ENCODE data around the gene CNTN5. TPM values are rescaled to one million over a fixed set of nuclear protein-coding genes. Genes with fewer than 3 reads are reported as not detected.

The CNTN5 gene
- polyA plus RNA-seq, 3 donors: 0.10 TPM; not detected in 2

DNA sequence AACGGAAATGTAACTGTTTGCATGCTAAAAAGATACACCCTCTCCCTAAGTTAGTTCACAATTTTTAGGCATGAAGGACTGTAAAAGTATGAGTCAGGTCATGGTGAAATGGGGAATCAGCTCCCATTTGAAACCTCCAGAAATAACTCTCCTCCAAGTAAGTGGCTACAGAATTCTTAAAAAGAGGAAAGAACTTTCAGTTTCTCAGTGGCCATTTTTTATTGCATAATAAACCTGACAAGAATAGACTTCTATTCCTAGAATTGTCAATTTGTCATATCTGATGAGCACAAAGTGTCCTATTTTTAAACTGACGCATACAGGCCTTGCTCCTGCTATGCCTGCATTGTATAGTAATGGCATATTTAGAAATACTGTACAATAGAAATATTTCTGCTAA lies 612.2 kb downstream of the CNTN5 start:
- WGBS, 3 donors: 62 to 71% (median 68%) methylated on average over 2 of the region's 2 CpGs

GRCh38 chr11:99634581-99634980 lies 613.8 kb downstream of the CNTN5 start:
- H3K27ac ChIP-seq (ENCODE audit: low read depth, low read length): no peak overlapping the region
- WGBS, 3 donors: 52 to 76% (median 68%) methylated on average over 4 of the region's 4 CpGs

More for the DNA sequence above, 612.2 kb downstream of the CNTN5 start:
- H3K27ac ChIP-seq (ENCODE audit: low read depth, low read length): no peak overlapping the region

DNA sequence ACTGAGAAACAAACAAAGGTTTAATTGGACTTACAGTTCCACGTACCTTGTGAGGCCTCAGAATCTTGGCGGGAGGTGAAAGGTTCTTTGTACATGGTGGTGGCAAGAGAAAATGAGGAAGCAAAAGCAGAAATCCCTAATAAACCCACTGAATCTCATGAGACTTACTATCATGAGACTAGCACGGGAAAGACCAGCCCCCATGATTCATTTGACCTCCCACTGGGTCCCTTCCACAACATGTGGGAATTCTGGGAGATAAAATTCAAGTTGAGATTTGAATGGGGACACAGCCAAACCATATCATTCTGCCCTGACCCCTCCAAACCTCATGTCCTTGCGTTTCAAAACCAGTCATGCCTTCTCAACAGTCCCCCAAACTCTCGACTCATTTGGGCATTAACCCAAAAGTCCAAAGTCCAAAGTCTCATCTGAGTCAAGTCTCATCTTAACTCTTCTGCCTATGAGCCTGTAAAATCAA lies 617.4 kb downstream of the CNTN5 start:
- 51 to 62% (median 59%) methylated on average over 5 of the region's 5 CpGs for WGBS, 3 donors
- H3K27ac ChIP-seq (ENCODE audit: low read depth, low read length): no peak overlapping the region

- H3K27ac ChIP-seq (ENCODE audit: low read depth, low read length): no peak overlapping the region
Observed at GRCh38 chr11:99640671-99641070, 619.9 kb downstream of the CNTN5 start.

- no peak overlapping the region for H3K27ac ChIP-seq (ENCODE audit: low read depth, low read length)
- WGBS, 3 donors: 24 to 89% (median 86%) methylated on average over 2 of the region's 2 CpGs
Observed at GRCh38 chr11:99645934-99646333, 625.2 kb downstream of the CNTN5 start.

GRCh38 chr11:99670067-99670676 lies 649.4 kb downstream of the CNTN5 start:
- 36 to 63% (median 47%) methylated on average over 2 of the region's 2 CpGs for WGBS, 3 donors
- H3K27ac ChIP-seq (ENCODE audit: low read depth, low read length): no peak overlapping the region

DNA sequence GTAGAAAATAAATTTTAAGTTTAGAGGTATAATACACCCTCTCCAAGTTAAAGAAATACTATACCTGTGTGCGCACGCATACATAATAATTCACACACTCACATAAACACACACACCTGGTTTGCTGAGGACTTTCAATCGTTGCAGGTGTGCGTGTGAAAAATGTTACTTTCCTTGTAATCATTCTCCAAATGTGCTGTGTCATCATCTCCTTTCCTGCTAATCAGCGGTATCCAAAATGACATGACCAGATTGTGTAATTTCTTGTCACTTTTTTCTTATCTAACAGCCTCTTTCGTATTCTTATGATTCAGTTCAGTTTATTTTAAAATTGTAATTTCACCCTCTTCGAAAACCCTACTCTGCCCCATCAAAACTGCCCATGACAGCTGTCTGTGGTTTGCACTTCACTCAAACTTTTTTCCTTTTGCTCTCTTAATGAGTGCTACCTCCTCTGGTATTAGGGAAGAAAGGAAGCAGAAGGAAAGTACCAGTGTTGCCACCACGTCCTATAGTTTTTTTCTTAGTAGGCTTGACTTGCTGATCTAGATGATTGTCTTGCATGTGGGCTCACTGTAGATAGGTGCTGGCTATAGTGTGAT lies 651.2 kb downstream of the CNTN5 start:
- H3K27ac ChIP-seq (ENCODE audit: low read depth, low read length): no peak overlapping the region
- WGBS, 3 donors: 57 to 78% (median 74%) methylated on average over 8 of the region's 8 CpGs

DNA sequence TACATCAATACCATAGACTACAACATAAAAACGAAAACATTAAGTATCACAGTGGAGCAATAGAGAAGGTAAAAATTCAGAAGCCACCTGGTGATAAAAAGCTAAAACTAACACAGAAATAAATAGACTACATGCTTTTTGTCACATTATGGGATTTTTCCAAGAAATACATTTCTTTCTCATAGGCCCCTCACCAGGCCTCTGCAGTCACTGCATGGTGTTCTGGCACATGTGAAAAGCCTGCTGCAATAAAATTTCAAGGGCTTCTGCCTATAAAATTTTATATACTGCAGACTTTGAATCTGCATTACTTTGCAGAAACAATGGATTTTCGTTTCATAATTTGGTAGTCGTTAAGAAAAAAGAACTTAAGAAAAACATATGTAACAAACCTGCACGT lies 655.5 kb downstream of the CNTN5 start:
- 50 to 69% (median 60%) methylated on average over 4 of the region's 4 CpGs for WGBS, 3 donors

GRCh38 chr11:99682171-99682570 lies 661.4 kb downstream of the CNTN5 start:
- 64 to 77% (median 73%) methylated on average over 1 of the region's 1 CpG for WGBS, 3 donors
- no peak overlapping the region for H3K27ac ChIP-seq (ENCODE audit: low read depth, low read length)

More for the DNA sequence above, 655.5 kb downstream of the CNTN5 start:
- H3K27ac ChIP-seq (ENCODE audit: low read depth, low read length): no peak overlapping the region

DNA sequence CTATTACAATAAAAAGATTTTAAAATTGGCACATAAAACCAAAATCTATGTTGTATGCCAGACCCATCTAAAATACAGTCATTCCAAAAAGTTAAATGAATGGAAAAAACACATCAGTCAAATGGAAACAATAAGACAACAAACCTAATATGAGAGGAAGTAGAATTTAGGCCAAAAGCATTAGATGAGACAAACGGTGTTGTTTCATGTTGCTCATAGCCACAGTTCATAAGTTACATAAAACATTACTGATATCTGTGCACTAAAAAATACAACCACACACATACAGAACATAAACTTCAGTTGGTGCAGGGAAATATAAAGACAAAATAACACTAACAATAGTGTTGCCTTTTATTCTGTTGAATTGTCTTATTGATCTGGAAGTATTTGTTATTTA lies 661.9 kb downstream of the CNTN5 start:
- H3K27ac ChIP-seq (ENCODE audit: low read depth, low read length): no peak overlapping the region
- 59 to 65% (median 59%) methylated on average over 1 of the region's 1 CpG for WGBS, 3 donors

GRCh38 chr11:99683933-99684332 lies 663.2 kb downstream of the CNTN5 start:
- H3K27ac ChIP-seq (ENCODE audit: low read depth, low read length): no peak overlapping the region
- 82 to 87% (median 83%) methylated on average over 3 of the region's 3 CpGs for WGBS, 3 donors

DNA sequence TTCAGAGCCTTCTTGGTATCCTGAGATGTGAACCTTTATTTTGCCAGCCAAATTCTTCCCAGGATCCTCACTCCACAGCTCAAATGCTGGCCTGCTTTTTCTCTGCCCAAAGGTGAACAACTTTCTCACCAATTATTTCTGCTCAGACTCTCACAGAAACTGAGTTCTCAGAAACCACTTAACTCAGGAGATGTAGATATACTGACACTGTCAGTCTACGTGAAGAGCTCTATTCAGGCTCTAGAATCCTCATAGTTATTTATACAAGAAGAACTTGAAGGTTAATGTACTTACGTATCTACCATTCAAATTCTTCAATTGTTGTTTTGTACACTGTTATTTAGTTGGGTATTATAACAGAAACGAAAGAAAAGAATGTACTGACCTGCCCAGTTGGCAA lies 666.1 kb downstream of the CNTN5 start:
- 72 to 76% (median 74%) methylated on average over 3 of the region's 3 CpGs for WGBS, 3 donors
- H3K27ac ChIP-seq (ENCODE audit: low read depth, low read length): no peak overlapping the region

- H3K27ac ChIP-seq (ENCODE audit: low read depth, low read length): no peak overlapping the region
Observed at GRCh38 chr11:99687320-99687719, 666.6 kb downstream of the CNTN5 start.

- 25 to 53% (median 51%) methylated on average over 6 of the region's 6 CpGs for WGBS, 3 donors
- no peak overlapping the region for H3K27ac ChIP-seq (ENCODE audit: low read depth, low read length)
Observed at GRCh38 chr11:99693941-99694492, 673.3 kb downstream of the CNTN5 start.

DNA sequence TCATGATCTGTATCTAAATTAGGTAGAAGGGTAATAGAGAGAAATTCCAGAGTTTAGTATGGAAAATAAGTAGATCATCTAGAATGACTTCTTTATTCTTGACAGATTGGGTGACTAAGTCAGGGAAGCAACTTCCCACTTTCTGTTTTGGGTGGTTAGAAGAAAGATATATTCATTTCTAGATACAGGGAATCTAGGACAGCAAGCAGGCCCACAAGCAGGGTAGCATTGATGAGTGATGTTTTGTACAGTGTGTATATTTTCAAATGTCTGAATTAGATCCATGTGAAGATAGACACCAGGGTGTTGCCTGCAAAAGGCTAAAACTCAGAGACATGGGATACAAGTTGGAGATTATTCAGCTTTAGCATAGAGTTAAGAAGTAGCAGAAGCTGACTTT lies 674.4 kb downstream of the CNTN5 start:
- no peak overlapping the region for H3K27ac ChIP-seq (ENCODE audit: low read depth, low read length)

DNA sequence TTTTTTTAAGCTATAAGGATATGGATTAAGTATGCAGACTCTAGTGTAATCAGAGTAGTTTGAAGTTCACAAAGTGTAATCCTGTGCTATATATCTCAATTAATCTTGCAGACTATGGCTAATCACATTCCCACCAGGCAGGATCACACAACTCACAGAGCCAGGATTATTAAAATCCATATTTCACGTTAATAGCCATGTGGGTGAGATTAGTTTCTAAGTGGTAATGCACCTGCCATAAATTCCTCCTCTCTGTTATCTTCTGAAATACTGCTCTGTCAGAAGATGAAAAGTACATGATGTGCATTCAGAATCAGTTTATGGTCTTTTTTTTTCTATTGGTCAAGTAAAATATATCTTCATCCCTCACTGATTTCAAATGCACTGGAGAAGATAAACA lies 686.1 kb downstream of the CNTN5 start:
- H3K27ac ChIP-seq (ENCODE audit: low read depth, low read length): no peak overlapping the region
- 33 to 73% (median 55%) methylated on average over 1 of the region's 1 CpG for WGBS, 3 donors

GRCh38 chr11:99708928-99709672 lies 688.4 kb downstream of the CNTN5 start:
- H3K27ac ChIP-seq (ENCODE audit: low read depth, low read length): no peak overlapping the region
- WGBS, 3 donors: 55 to 73% (median 66%) methylated on average over 3 of the region's 3 CpGs

GRCh38 chr11:99716302-99716701 lies 695.6 kb downstream of the CNTN5 start:
- 61 to 63% (median 61%) methylated on average over 3 of the region's 3 CpGs for WGBS, 3 donors

GRCh38 chr11:99718291-99718690 lies 697.5 kb downstream of the CNTN5 start:
- no peak overlapping the region for H3K27ac ChIP-seq (ENCODE audit: low read depth, low read length)

More at GRCh38 chr11:99716302-99716701, 695.6 kb downstream of the CNTN5 start:
- no peak overlapping the region for H3K27ac ChIP-seq (ENCODE audit: low read depth, low read length)

Measured in adipose tissue (tissue), 3 donors.